KMS-11 (cell line): ENCODE measurements around the gene S1PR4.
"Not testable (repeated sequence)": the region's sequence is repeated elsewhere in the genome, so short reads cannot be mapped to it uniquely, and the experiment has no call there.

ENCODE experiments used
- H2AFZ ChIP-seq: fragments of 200-600 bp; sonication (generic); 2 replicates; pipeline ENCODE4 v1.6.1; 2016; ENCODE audit warnings: antibody characterized with exemption, mixed run types, low read depth
- H3K27ac ChIP-seq: fragments of 200-600 bp; sonication (generic); 2 replicates; pipeline ENCODE4 v1.6.1; 2016; ENCODE audit warnings: mild to moderate bottlenecking, mixed run types
- H3K27me3 ChIP-seq: fragments of 200-600 bp; sonication (generic); 2 replicates; pipeline ENCODE4 v1.6.1; 2017; ENCODE audit warnings: mild to moderate bottlenecking, low read depth, mixed run types, moderate library complexity; ENCODE audit not compliant: insufficient read depth
- H3K36me3 ChIP-seq: fragments of 200-600 bp; sonication (generic); 2 replicates; pipeline ENCODE4 v1.6.1; 2017; ENCODE audit warnings: mild to moderate bottlenecking, mixed run types; ENCODE audit not compliant: insufficient read depth
- H3K4me1 ChIP-seq: fragments of 200-600 bp; sonication (generic); 2 replicates; pipeline ENCODE4 v1.6.1; 2016; ENCODE audit warnings: mild to moderate bottlenecking, low read depth, mixed run types; ENCODE audit not compliant: poor library complexity, severe bottlenecking
- H3K4me2 ChIP-seq: fragments of 200-600 bp; sonication (generic); 2 replicates; pipeline ENCODE4 v1.7.0; 2016; ENCODE audit warnings: mild to moderate bottlenecking, mixed run types
- H3K4me3 ChIP-seq: fragments of 200-600 bp; sonication (generic); IDR thresholded peaks from 2 replicates; pipeline ENCODE4 v1.6.1; 2017; ENCODE audit warnings: low read depth, low read length, mixed read lengths; ENCODE audit not compliant: insufficient read depth
- H3K79me2 ChIP-seq: fragments of 200-600 bp; sonication (generic); 2 replicates; pipeline ENCODE4 v1.6.1; 2016; ENCODE audit warnings: low read depth, mixed run types; ENCODE audit not compliant: insufficient read depth
- H3K9ac ChIP-seq: fragments of 200-600 bp; sonication (generic); 2 replicates; pipeline ENCODE4 v1.6.1; 2016; ENCODE audit warnings: mild to moderate bottlenecking, mixed run types
- H4K20me1 ChIP-seq: fragments of 200-600 bp; sonication (generic); 2 replicates; pipeline ENCODE4 v1.6.1; 2016; ENCODE audit warnings: mild to moderate bottlenecking, mixed run types; ENCODE audit not compliant: insufficient read depth
- TF ChIP-seq, protein P1 (sequence below): fragments of 200-600 bp; sonication (generic); conservative IDR thresholded peaks from 2 replicates; pipeline ENCODE4 v1.6.1; 2017; ENCODE audit warnings: low read depth, mild to moderate bottlenecking, antibody characterized with exemption, low read length, moderate library complexity, mixed read lengths

Gene S1PR4

DNA sequence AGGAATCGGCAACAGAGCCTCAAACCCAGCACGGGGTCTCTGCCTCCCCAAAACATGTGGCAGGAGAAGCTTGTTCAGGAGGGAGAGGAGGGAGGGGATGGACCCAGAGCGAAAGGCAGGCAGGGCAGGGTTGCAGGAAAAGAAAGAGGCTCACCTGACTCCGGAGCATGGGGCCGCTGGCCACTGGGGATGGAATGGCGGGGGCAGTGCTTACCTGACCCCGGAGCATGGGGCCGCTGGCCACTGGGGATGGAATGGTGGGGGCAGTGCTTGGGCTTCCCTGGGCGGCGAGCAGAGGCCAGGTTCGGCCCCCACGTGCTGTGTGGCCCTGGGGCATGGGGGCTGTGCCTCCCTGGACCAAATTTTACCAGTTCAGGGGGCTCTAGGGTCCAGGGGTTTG is 32.6 kb downstream of the S1PR4 start:
- no peak overlapping the region for H3K4me2 ChIP-seq
- H3K9ac ChIP-seq = no peak overlapping the region
- no peak overlapping the region for H2AFZ ChIP-seq
- H4K20me1 ChIP-seq = no peaks in the 10 kb centered on the region
- no peak overlapping the region for H3K4me3 ChIP-seq
- no peak overlapping the region for H3K27ac ChIP-seq
- H3K27me3 ChIP-seq = no peaks in the 10 kb centered on the region; the same call in 1 of the 2 replicates
- TF ChIP-seq, protein P1, sequence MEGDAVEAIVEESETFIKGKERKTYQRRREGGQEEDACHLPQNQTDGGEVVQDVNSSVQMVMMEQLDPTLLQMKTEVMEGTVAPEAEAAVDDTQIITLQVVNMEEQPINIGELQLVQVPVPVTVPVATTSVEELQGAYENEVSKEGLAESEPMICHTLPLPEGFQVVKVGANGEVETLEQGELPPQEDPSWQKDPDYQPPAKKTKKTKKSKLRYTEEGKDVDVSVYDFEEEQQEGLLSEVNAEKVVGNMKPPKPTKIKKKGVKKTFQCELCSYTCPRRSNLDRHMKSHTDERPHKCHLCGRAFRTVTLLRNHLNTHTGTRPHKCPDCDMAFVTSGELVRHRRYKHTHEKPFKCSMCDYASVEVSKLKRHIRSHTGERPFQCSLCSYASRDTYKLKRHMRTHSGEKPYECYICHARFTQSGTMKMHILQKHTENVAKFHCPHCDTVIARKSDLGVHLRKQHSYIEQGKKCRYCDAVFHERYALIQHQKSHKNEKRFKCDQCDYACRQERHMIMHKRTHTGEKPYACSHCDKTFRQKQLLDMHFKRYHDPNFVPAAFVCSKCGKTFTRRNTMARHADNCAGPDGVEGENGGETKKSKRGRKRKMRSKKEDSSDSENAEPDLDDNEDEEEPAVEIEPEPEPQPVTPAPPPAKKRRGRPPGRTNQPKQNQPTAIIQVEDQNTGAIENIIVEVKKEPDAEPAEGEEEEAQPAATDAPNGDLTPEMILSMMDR = no peak
- no peaks in the 10 kb centered on the region for H3K79me2 ChIP-seq
- H3K36me3 ChIP-seq = no peaks in the 10 kb centered on the region
- H3K4me1 ChIP-seq = no peaks in the 10 kb centered on the region

DNA sequence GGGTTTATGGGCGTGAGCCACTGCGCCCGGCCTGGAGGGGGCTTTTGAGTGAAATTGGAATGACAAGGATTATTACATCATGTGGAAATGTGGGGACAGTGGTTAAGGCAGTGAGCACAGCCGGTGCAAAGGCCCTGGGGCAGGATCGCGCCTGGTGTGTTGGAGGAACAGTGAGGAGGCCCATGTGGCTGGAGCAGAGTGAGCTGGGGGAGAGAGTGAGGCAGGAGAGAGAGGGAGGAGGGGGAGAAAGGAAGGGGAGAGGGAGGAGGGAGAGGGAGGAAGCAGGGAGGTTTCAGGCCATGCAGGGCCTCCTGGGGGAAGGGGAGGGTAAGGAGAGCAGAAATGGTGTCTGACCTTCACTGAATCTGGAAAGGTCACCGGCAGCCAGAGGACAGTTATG is 34.6 kb downstream of the S1PR4 start:
- Histone ChIP-seq H3K4me2 (no peak overlapping the region), H3K36me3 (no peaks in the 10 kb centered on the region), H3K9ac (no peak overlapping the region), H3K4me3 (no peak overlapping the region), H4K20me1 (no peaks in the 10 kb centered on the region), H3K27me3 (peaks cover 2% of the 10 kb centered on the region; the same call in 1 of the 2 replicates), H3K79me2 (no peaks in the 10 kb centered on the region), H2AFZ (no peak overlapping the region), H3K27ac (no peak overlapping the region), H3K4me1 (no peaks in the 10 kb centered on the region)
- TF ChIP-seq, protein P1 = no peak

DNA sequence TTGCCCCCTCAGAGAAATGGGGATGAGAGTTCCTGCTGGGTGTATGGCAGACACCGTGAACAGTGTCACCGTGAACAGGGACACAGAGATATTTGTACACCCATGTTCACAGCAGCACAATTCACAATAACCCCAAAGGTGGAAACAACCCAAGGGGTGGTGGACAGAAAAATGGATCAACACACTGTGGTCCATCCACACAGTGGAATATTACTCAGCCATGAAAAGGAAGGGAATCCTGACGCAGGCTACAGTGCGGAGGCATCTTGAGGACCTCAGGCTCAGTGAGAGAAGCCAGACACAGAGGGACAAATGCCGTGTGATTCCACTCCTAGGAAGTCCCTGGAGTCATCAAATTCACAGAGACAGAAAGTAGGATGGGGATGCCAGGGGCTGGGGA is 38.3 kb downstream of the S1PR4 start:
- no peak overlapping the region for H3K4me3 ChIP-seq
- H3K27ac ChIP-seq = no peak overlapping the region
- H2AFZ ChIP-seq = no peak overlapping the region
- no peaks in the 10 kb centered on the region for H4K20me1 ChIP-seq
- H3K9ac ChIP-seq = no peak overlapping the region
- H3K4me1 ChIP-seq = no peaks in the 10 kb centered on the region
- TF ChIP-seq, protein P1 = no peak
- peaks cover 28% of the 10 kb centered on the region for H3K27me3 ChIP-seq
- no peaks in the 10 kb centered on the region for H3K36me3 ChIP-seq
- H3K4me2 ChIP-seq = no peak overlapping the region
- no peaks in the 10 kb centered on the region for H3K79me2 ChIP-seq

DNA sequence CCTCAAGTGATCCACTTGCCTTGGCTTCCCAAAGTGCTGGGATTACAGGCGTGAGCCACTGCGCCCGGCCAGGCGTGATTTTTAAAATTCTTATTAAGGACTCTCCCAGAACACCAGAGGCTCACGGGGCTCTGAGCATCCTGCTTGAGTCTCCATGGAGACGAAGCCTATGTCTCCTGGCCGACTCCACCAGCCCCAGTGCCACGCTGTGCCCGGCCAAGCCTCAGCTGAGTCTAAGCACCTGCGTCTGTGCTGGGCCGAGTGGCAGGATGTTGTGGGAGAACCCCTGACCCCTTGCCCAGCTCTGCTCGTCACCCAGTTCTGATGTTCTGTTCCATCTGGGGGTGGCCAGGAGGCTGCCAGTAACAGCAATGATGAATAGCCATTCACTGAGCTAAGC is 42.0 kb downstream of the S1PR4 start:
- Histone ChIP-seq H3K4me2 (no peak overlapping the region), H3K4me1 (no peaks in the 10 kb centered on the region), H3K36me3 (no peaks in the 10 kb centered on the region), H4K20me1 (no peaks in the 10 kb centered on the region), H3K79me2 (no peaks in the 10 kb centered on the region), H2AFZ (no peak overlapping the region), H3K4me3 (no peak overlapping the region), H3K27ac (no peak overlapping the region), H3K9ac (no peak overlapping the region), H3K27me3 (peaks cover 46% of the 10 kb centered on the region)
- TF ChIP-seq, protein P1 = no peak

DNA sequence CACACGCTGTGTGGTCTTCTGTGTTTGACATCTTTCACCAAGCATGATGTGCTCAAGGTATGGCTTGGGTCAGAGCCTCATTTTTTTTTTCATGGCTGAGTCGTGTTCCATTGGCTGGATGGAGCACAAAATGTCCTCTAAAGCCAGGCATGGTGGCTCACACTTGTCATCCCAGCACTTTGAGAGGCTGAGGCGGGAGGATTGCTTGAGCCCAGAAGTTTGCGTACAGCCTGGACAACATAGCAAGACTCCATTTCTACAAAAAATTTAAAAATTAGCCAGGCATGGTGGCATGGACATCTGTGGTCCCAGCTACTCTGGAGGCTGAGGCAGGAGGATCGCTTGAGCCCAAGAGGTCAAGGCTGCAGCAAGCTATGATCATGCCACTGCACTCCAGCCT is 43.0 kb downstream of the S1PR4 start:
- H3K9ac ChIP-seq, H4K20me1 ChIP-seq, H3K4me2 ChIP-seq, H3K79me2 ChIP-seq, H3K36me3 ChIP-seq, H3K4me1 ChIP-seq, H3K27ac ChIP-seq, H2AFZ ChIP-seq, H3K4me3 ChIP-seq: not testable (repeated sequence)
- peaks cover 56% of the 10 kb centered on the region for H3K27me3 ChIP-seq
